Tibial artery (tissue), 4 donors: ENCODE results near the gene ZCCHC7.

Experiments used
- DNase-seq, 2 donors: peaks; one replicate each; pipeline ENCODE4 v3.0.0-alpha.2; 2019
- H3K27ac ChIP-seq, 2 donors: fragments of 200-600 bp; sonication (generic) in 1 of 2; 1 replicate in 1 of 2; 2 replicates in 1 of 2; pipeline ENCODE4 v1.5.1; 2018 to 2019; ENCODE audit warnings: mild to moderate bottlenecking in 1 of 2
- H3K27me3 ChIP-seq, 2 donors: fragments of 200-600 bp; sonication (generic) in 1 of 2; one replicate each; pipeline versions ENCODE4 v1.5.1 to v1.6.0; 2016 to 2019
- H3K36me3 ChIP-seq, 3 donors: fragments of 200-600 bp; sonication (generic) in 2 of 3; one replicate each; pipeline ENCODE4 v1.5.1; 2016 to 2019; ENCODE audit warnings: mild to moderate bottlenecking in 2 of 3
- H3K4me1 ChIP-seq, 4 donors: fragments of 200-600 bp; sonication (generic) in 2 of 4; 1 replicate in 3 of 4; 2 replicates in 1 of 4; pipeline ENCODE4 v1.5.1; 2016 to 2019
- H3K4me3 ChIP-seq, 2 donors: fragments of 200-600 bp; sonication (generic) in 1 of 2; 1 replicate in 1 of 2; 2 replicates in 1 of 2; pipeline ENCODE4 v1.5.1; 2018 to 2019; ENCODE audit warnings: mild to moderate bottlenecking in 2 of 2
- H3K9me3 ChIP-seq, 3 donors: fragments of 200-600 bp; sonication (generic) in 1 of 3; one replicate each; pipeline ENCODE4 v1.5.1; 2016 to 2019
- intact Hi-C: fragments of 100-400 bp; cut with DNase I; formaldehyde crosslinking; loops from one replicate; pipeline ENCODE4 v1.15.0; 2023; ENCODE audit warnings: low total_unique reads
- TF ChIP-seq, protein P1 (sequence below), 2 experiments: fragments of 200-600 bp in 1 of 2; fragments of 450-650 bp in 1 of 2; IDR thresholded peaks; one replicate each; pipeline ENCODE4 v1.5.1; 2017 to 2019; ENCODE audit warnings: antibody characterized with exemption in 2 of 2, mild to moderate bottlenecking in 1 of 2, moderate library complexity in 1 of 2

Gene ZCCHC7

DNA sequence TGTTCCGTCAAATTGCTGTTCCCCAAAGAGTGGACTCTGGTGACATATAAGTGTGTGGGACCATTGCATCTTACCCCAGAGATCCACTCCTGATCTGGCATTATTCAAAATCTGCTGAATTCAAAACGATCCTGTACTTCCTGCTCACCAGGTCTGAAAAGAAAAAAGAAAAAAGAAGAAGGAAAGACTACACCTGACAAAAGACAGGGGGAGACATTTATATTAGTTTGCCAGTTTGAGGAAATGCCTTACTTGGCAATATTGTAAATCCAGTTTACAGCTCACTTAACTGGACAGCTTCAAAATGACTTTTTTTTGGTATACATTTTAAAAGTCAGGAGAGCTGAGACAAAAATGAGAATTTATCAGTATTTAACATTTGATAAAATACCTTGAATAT lies 287.1 kb downstream of the ZCCHC7 start:
- Histone ChIP-seq H3K27me3 (no peaks in the 10 kb centered on the region), H3K27ac (no peak overlapping the region), H3K4me1 (peaks cover 0 to 4% (median 0%) of the 10 kb centered on the region in 4 donors), H3K9me3 (no peaks in the 10 kb centered on the region), H3K4me3 (no peak overlapping the region), H3K36me3 (no peaks in the 10 kb centered on the region)
- intact Hi-C loops = no loop called here
- TF ChIP-seq, protein P1, sequence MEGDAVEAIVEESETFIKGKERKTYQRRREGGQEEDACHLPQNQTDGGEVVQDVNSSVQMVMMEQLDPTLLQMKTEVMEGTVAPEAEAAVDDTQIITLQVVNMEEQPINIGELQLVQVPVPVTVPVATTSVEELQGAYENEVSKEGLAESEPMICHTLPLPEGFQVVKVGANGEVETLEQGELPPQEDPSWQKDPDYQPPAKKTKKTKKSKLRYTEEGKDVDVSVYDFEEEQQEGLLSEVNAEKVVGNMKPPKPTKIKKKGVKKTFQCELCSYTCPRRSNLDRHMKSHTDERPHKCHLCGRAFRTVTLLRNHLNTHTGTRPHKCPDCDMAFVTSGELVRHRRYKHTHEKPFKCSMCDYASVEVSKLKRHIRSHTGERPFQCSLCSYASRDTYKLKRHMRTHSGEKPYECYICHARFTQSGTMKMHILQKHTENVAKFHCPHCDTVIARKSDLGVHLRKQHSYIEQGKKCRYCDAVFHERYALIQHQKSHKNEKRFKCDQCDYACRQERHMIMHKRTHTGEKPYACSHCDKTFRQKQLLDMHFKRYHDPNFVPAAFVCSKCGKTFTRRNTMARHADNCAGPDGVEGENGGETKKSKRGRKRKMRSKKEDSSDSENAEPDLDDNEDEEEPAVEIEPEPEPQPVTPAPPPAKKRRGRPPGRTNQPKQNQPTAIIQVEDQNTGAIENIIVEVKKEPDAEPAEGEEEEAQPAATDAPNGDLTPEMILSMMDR (IDR thresholded peaks at IDR 0.05) = no peak
- no peak for DNase-seq
